ENCODE results near the gene ANKRD16. TPM values are rescaled to one million over a fixed set of nuclear protein-coding genes. Genes with fewer than 3 reads are reported as not detected.

ANKRD16 gene
- total and polyA plus RNA-seq, 7 experiments from 2014 or later = 4.6 to 9.8 (median 7.0) TPM

- peaks cover 0 to 9% (median 0%) of the 10 kb centered on the region in 3 experiments for H3K36me3 ChIP-seq (ENCODE audit: control insufficient read depth in 2 of 3, insufficient read depth in 3 of 3, low read length in 3 of 3)
- ChIA-PET POLR2A (interaction anchor here (0.6 to 1.1 kb wide), 3 partner anchors 81 to 434 kb away, joined by 3 to 4 read pairs (median 3); no protein-coding TSS in a partner anchor), CTCF (no interaction called here)
- peaks cover 0 to 5% (median 0%) of the 10 kb centered on the region in 3 experiments for H3K9me3 ChIP-seq (ENCODE audit: control insufficient read depth in 2 of 3, low read length in 3 of 3)
- Mint-ChIP-seq H3K9me3 (peaks cover 0 to 9% (median 0%) of the 10 kb centered on the region in 11 donors), H3K4me1 (peaks cover 59 to 84% (median 73%) of the 10 kb centered on the region in 7 donors), H3K4me3 (peak overlapping the region in 1 of 10 donors; percentile 10), H3K27me3 (no peaks in the 10 kb centered on the region), H3K27ac (peak overlapping the region in 5 of 9 donors; percentile 41 to 98 (median 94)), H3K36me3 (peaks cover 10 to 46% (median 32%) of the 10 kb centered on the region in 5 donors)
- peak overlapping the region; percentile 68 for H3K27ac ChIP-seq (ENCODE audit: low read depth, low read length)
- no peak overlapping the region for H3K4me3 ChIP-seq (ENCODE audit: low read length)
- ATAC-seq (no peak), DNase-seq (no peak)
- H3K4me1 ChIP-seq (ENCODE audit: control insufficient read depth in 2 of 2, insufficient read depth in 2 of 2, low read length in 2 of 2) = peaks cover 8 to 25% of the 10 kb centered on the region in 2 donors
- intact Hi-C loops (cut with micrococcal nuclease) = loop anchor here (5.0 to 10.0 kb wide), 3 partner anchors 192 to 1070 kb away; partner anchors contain the start of genes AKR1E2 (in 1 of the 2) and RBM17 (in 1 of the 2)
- H3K27me3 ChIP-seq (ENCODE audit: control insufficient read depth in 2 of 2, insufficient read depth in 2 of 2, low read length in 2 of 2) = no peaks in the 10 kb centered on the region
These were observed 5.2 kb upstream of the ANKRD16 start for GRCh38 chr10:5894873-5895272.

DNA sequence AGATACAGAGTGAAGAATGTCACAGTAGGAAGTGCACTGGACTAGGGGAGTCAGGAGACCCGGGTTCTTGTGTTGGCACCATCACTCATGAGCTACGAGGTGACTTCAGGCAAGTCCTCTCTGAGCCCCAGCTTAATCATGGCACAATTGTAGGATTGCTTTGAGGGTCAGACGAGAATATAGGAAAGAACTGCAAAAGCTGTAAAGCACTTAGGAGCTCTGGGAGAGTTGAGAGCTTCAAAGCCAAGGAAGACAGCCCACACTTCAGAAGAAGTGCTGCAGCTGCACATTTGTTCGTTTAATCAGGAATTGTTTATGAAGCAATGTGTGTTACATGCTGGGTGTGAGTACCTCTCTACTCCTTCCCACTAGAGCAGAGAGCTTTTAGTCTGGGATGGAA lies 4.7 kb upstream of the ANKRD16 start:
- no peak overlapping the region for H3K27ac ChIP-seq (ENCODE audit: low read depth, low read length)
- no peak for ATAC-seq
- peaks cover 0 to 5% (median 0%) of the 10 kb centered on the region in 3 experiments for H3K9me3 ChIP-seq (ENCODE audit: control insufficient read depth in 2 of 3, low read length in 3 of 3)
- no peak overlapping the region for H3K4me3 ChIP-seq (ENCODE audit: low read length)
- H3K4me1 Mint-ChIP-seq = peaks cover 59 to 79% (median 73%) of the 10 kb centered on the region in 7 donors
- H3K27me3 Mint-ChIP-seq = no peaks in the 10 kb centered on the region
- intact Hi-C loops (cut with micrococcal nuclease) = loop anchor here (5.0 to 10.0 kb wide), 3 partner anchors 193 to 1070 kb away; partner anchors contain the start of genes AKR1E2 (in 1 of the 2) and RBM17 (in 1 of the 2)
- peaks cover 8 to 25% of the 10 kb centered on the region in 2 donors for H3K4me1 ChIP-seq (ENCODE audit: control insufficient read depth in 2 of 2, insufficient read depth in 2 of 2, low read length in 2 of 2)
- peaks cover 10 to 46% (median 32%) of the 10 kb centered on the region in 5 donors for H3K36me3 Mint-ChIP-seq
- H3K27ac Mint-ChIP-seq = peak overlapping the region in 8 of 9 donors; percentile 41 to 98 (median 86)
- POLR2A ChIA-PET = interaction anchor here (0.5 to 1.1 kb wide), 3 partner anchors 80 to 238 kb away, joined by 3 to 4 read pairs (median 3); no protein-coding TSS in a partner anchor
- peaks cover 0 to 11% (median 0%) of the 10 kb centered on the region in 3 experiments for H3K36me3 ChIP-seq (ENCODE audit: control insufficient read depth in 2 of 3, insufficient read depth in 3 of 3, low read length in 3 of 3)
- H3K27me3 ChIP-seq (ENCODE audit: control insufficient read depth in 2 of 2, insufficient read depth in 2 of 2, low read length in 2 of 2) = no peaks in the 10 kb centered on the region
- H3K4me3 Mint-ChIP-seq = peak overlapping the region in 5 of 10 donors; percentile 10 to 46 (median 26)
- peaks cover 0 to 9% (median 0%) of the 10 kb centered on the region in 11 donors for H3K9me3 Mint-ChIP-seq
- DNase-seq = no peak
- CTCF ChIA-PET = no interaction called here

- Mint-ChIP-seq H3K36me3 (peaks cover 9 to 39% (median 27%) of the 10 kb centered on the region in 5 donors), H3K4me3 (peak overlapping the region in 8 of 10 donors; percentile 1 to 49 (median 11)), H3K27me3 (no peaks in the 10 kb centered on the region), H3K27ac (peak overlapping the region in 6 of 9 donors; percentile 7 to 98 (median 74)), H3K9me3 (peaks cover 0 to 9% (median 0%) of the 10 kb centered on the region in 11 donors), H3K4me1 (peaks cover 60 to 79% (median 71%) of the 10 kb centered on the region in 7 donors)
- CTCF ChIA-PET = no interaction called here
- DNase-seq = no peak
- POLR2A ChIA-PET = interaction anchor here (0.7 kb wide), 1 partner anchor 81 kb away, joined by 3 read pairs; no protein-coding TSS in a partner anchor
- no peak overlapping the region for H3K4me3 ChIP-seq (ENCODE audit: low read length)
- H3K4me1 ChIP-seq (ENCODE audit: control insufficient read depth in 2 of 2, insufficient read depth in 2 of 2, low read length in 2 of 2) = peaks cover 12 to 28% of the 10 kb centered on the region in 2 donors
- peaks cover 0 to 12% (median 0%) of the 10 kb centered on the region in 3 experiments for H3K36me3 ChIP-seq (ENCODE audit: control insufficient read depth in 2 of 3, insufficient read depth in 3 of 3, low read length in 3 of 3)
- no peak overlapping the region for H3K27ac ChIP-seq (ENCODE audit: low read depth, low read length)
- peaks cover 0 to 5% (median 0%) of the 10 kb centered on the region in 3 experiments for H3K9me3 ChIP-seq (ENCODE audit: control insufficient read depth in 2 of 3, low read length in 3 of 3)
- intact Hi-C loops (cut with micrococcal nuclease) = loop anchor here (5.0 to 10.0 kb wide), 3 partner anchors 194 to 1069 kb away; partner anchors contain the start of genes AKR1E2 (in 1 of the 2) and RBM17 (in 1 of the 2)
- no peak for ATAC-seq
- no peaks in the 10 kb centered on the region for H3K27me3 ChIP-seq (ENCODE audit: control insufficient read depth in 2 of 2, insufficient read depth in 2 of 2, low read length in 2 of 2)
These were observed 3.6 kb upstream of the ANKRD16 start for GRCh38 chr10:5893321-5893720.

DNA sequence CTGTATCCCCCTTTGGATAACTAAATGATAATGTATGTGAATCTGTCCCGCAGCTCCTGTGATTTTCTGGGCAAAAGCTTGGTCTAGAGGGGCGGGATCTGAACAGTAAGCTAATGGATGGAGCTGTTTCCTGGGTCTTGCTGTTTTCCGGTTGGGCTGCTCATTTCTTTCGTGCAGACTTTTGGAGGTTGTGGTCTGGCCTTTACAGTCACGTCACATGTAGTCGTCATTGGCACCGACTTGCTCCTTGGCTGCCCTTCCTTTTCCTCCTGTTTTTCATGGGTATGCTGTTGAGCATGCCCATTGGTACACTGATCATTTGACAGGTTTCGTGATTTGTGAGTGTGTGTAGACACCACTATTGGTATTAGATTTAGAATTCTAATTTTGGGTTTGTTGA lies 2.3 kb upstream of the ANKRD16 start:
- ChIA-PET POLR2A (interaction anchor here (1.1 kb wide), 1 partner anchor 118 kb away, joined by 3 read pairs; no protein-coding TSS in a partner anchor), CTCF (no interaction called here)
- H3K27ac Mint-ChIP-seq = peak overlapping the region in 7 of 9 donors; percentile 0 to 86 (median 30)
- Histone ChIP-seq H3K9me3 (ENCODE audit: control insufficient read depth in 2 of 3, low read length in 3 of 3) (no peaks in the 10 kb centered on the region), H3K27me3 (ENCODE audit: control insufficient read depth in 2 of 2, insufficient read depth in 2 of 2, low read length in 2 of 2) (no peaks in the 10 kb centered on the region), H3K4me3 (ENCODE audit: low read length) (no peak overlapping the region), H3K27ac (ENCODE audit: low read depth, low read length) (no peak overlapping the region), H3K4me1 (ENCODE audit: control insufficient read depth in 2 of 2, insufficient read depth in 2 of 2, low read length in 2 of 2) (peaks cover 12 to 29% of the 10 kb centered on the region in 2 donors), H3K36me3 (ENCODE audit: control insufficient read depth in 2 of 3, insufficient read depth in 3 of 3, low read length in 3 of 3) (peaks cover 0 to 9% (median 0%) of the 10 kb centered on the region in 3 experiments)
- H3K4me1 Mint-ChIP-seq = peaks cover 53 to 81% (median 78%) of the 10 kb centered on the region in 7 donors
- H3K36me3 Mint-ChIP-seq = peaks cover 4 to 33% (median 14%) of the 10 kb centered on the region in 5 donors
- DNase-seq (no peak), ATAC-seq (no peak)
- H3K9me3 Mint-ChIP-seq = no peaks in the 10 kb centered on the region
- peak overlapping the region; percentile 5 to 95 (median 58) for H3K4me3 Mint-ChIP-seq
- H3K27me3 Mint-ChIP-seq = no peaks in the 10 kb centered on the region
- intact Hi-C loops (cut with micrococcal nuclease) = loop anchor here (5.0 to 10.0 kb wide), 3 partner anchors 195 to 1067 kb away; partner anchors contain the start of genes AKR1E2 (in 1 of the 2) and RBM17 (in 1 of the 2)

DNA sequence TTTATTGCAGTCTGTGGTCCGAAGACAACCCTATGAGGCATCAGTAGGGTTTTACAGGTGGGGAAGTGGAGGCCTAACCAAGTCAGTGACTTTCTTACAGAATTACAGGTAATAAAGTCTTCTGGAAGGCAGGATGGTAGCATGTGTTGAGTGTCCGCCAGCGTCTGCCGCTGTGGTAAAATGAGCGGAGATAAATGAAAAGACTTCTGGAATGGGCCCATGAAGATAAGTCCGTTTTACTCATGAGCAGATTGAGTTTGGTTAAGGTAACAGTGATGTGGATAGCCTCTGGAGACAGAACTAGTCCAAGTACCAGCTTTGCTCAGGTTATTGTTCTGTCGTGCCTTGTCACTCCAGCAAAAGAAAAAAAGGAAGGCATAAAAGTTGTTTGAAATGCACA lies 1.3 kb upstream of the ANKRD16 start:
- H3K4me3 Mint-ChIP-seq = peak overlapping the region; percentile 89 to 96 (median 93)
- peak overlapping the region; percentile 58 for H3K4me3 ChIP-seq (ENCODE audit: low read length)
- H3K27me3 Mint-ChIP-seq = no peaks in the 10 kb centered on the region
- CTCF ChIA-PET = no interaction called here
- peaks cover 43 to 73% (median 71%) of the 10 kb centered on the region in 7 donors for H3K4me1 Mint-ChIP-seq
- POLR2A ChIA-PET = interaction anchor here (0.6 to 2.3 kb wide), 5 partner anchors 77 to 207 kb away, joined by 3 to 18 read pairs (median 3); partner anchors contain the start of genes GDI2 and TASOR2
- peak overlapping the region; percentile 81 for H3K27ac ChIP-seq (ENCODE audit: low read depth, low read length)
- intact Hi-C loops (cut with micrococcal nuclease) = loop anchor here (2.0 to 10.0 kb wide), 4 partner anchors 86 to 1066 kb away; partner anchors contain the start of genes AKR1E2 (in 1 of the 2), IL15RA (in 1 of the 2) and RBM17 (in 1 of the 2)
- no peaks in the 10 kb centered on the region for H3K27me3 ChIP-seq (ENCODE audit: control insufficient read depth in 2 of 2, insufficient read depth in 2 of 2, low read length in 2 of 2)
- H3K36me3 ChIP-seq (ENCODE audit: control insufficient read depth in 2 of 3, insufficient read depth in 3 of 3, low read length in 3 of 3) = peaks cover 0 to 9% (median 0%) of the 10 kb centered on the region in 3 experiments
- peak in 1 of 9 donors; percentile 4 for DNase-seq
- H3K27ac Mint-ChIP-seq = peak overlapping the region; percentile 60 to 94 (median 87)
- H3K9me3 ChIP-seq (ENCODE audit: control insufficient read depth in 2 of 3, low read length in 3 of 3) = no peaks in the 10 kb centered on the region
- peaks cover 12 to 23% of the 10 kb centered on the region in 2 donors for H3K4me1 ChIP-seq (ENCODE audit: control insufficient read depth in 2 of 2, insufficient read depth in 2 of 2, low read length in 2 of 2)
- peaks cover 4 to 28% (median 8%) of the 10 kb centered on the region in 5 donors for H3K36me3 Mint-ChIP-seq
- no peak for ATAC-seq
- no peaks in the 10 kb centered on the region for H3K9me3 Mint-ChIP-seq

GRCh38 chr10:5890452-5890915 lies 791 bp upstream of the ANKRD16 start:
- H3K4me3 ChIP-seq (ENCODE audit: low read length) = peak overlapping the region; percentile 70
- H3K4me1 ChIP-seq (ENCODE audit: control insufficient read depth in 2 of 2, insufficient read depth in 2 of 2, low read length in 2 of 2) = peaks cover 12 to 18% of the 10 kb centered on the region in 2 donors
- H3K27ac ChIP-seq (ENCODE audit: low read depth, low read length) = peak overlapping the region; percentile 81
- no peak for ATAC-seq
- ChIA-PET CTCF (no interaction called here), POLR2A (interaction anchor here (0.7 to 2.3 kb wide), 9 partner anchors 13 to 273 kb away, joined by 3 to 18 read pairs (median 3); partner anchors contain the start of genes GDI2 and TASOR2)
- H3K9me3 ChIP-seq (ENCODE audit: control insufficient read depth in 2 of 3, low read length in 3 of 3) = no peaks in the 10 kb centered on the region
- peak in 7 of 9 donors; percentile 3 to 20 (median 11) for DNase-seq
- peaks cover 4 to 26% (median 8%) of the 10 kb centered on the region in 5 donors for H3K36me3 Mint-ChIP-seq
- peaks cover 38 to 71% (median 65%) of the 10 kb centered on the region in 7 donors for H3K4me1 Mint-ChIP-seq
- no peaks in the 10 kb centered on the region for H3K27me3 ChIP-seq (ENCODE audit: control insufficient read depth in 2 of 2, insufficient read depth in 2 of 2, low read length in 2 of 2)
- peak overlapping the region; percentile 89 to 96 (median 93) for H3K4me3 Mint-ChIP-seq
- H3K27me3 Mint-ChIP-seq = no peaks in the 10 kb centered on the region
- H3K36me3 ChIP-seq (ENCODE audit: control insufficient read depth in 2 of 3, insufficient read depth in 3 of 3, low read length in 3 of 3) = peaks cover 0 to 15% (median 0%) of the 10 kb centered on the region in 3 experiments
- intact Hi-C loops (cut with micrococcal nuclease) = loop anchor here (1.0 to 10.0 kb wide), 6 partner anchors 77 to 1066 kb away; partner anchors contain the start of genes GDI2 (in 2 of the 2), AKR1E2 (in 1 of the 2), IL15RA (in 1 of the 2) and RBM17 (in 1 of the 2)
- peak overlapping the region; percentile 60 to 94 (median 87) for H3K27ac Mint-ChIP-seq
- H3K9me3 Mint-ChIP-seq = no peaks in the 10 kb centered on the region

All from naive thymus-derived CD4-positive, alpha-beta T cell (primary cell).